Transverse colon (tissue), 4 donors: ENCODE data around the gene KRT32. TPM values are rescaled to one million over a fixed set of nuclear protein-coding genes. Genes with fewer than 3 reads are reported as not detected.

Experiments
- DNase-seq: peaks from one replicate; pipeline ENCODE4 v3.0.0-alpha.2; 2019
- H3K27ac ChIP-seq, 4 donors: fragments of 200-600 bp; sonication (generic); 2 replicates each; pipeline ENCODE4 v1.5.1; 2016 to 2018; ENCODE audit warnings: inconsistent platforms in 4 of 4
- H3K27me3 ChIP-seq: fragments of 200-600 bp; sonication (generic); 2 replicates; pipeline ENCODE4 v1.5.1; 2017; ENCODE audit warnings: inconsistent platforms
- H3K36me3 ChIP-seq, 4 donors: fragments of 200-600 bp; sonication (generic); 2 replicates each; pipeline ENCODE4 v1.5.1; 2017 to 2019; ENCODE audit warnings: inconsistent platforms in 4 of 4
- H3K4me1 ChIP-seq, 4 donors: fragments of 200-600 bp; sonication (generic); 2 replicates each; pipeline ENCODE4 v1.5.1; 2017 to 2020; ENCODE audit warnings: inconsistent platforms in 4 of 4
- H3K4me3 ChIP-seq, 4 donors: fragments of 200-600 bp; sonication (generic); 1 replicate in 1 of 4; 2 replicates in 3 of 4; pipeline versions ENCODE4 v1.5.1 to v1.6.1; 2017 to 2019; ENCODE audit warnings: inconsistent platforms in 4 of 4
- H3K9me3 ChIP-seq, 2 donors: fragments of 200-600 bp; sonication (generic); 2 replicates each; pipeline ENCODE4 v1.5.1; 2017 to 2019; ENCODE audit warnings: inconsistent platforms in 2 of 2
- EP300 ChIP-seq: sonication (generic); formaldehyde crosslinking; IDR thresholded peaks from one replicate; pipeline ENCODE4 v1.6.1; 2017; ENCODE audit warnings: antibody characterized with exemption, low read depth
- POLR2A ChIP-seq: fragments of 450-650 bp; IDR thresholded peaks from one replicate; pipeline ENCODE4 v1.6.1; 2016; ENCODE audit warnings: antibody characterized with exemption, mild to moderate bottlenecking, moderate library complexity
- POLR2AphosphoS5 ChIP-seq, 3 donors: sonication (generic); formaldehyde crosslinking; IDR thresholded peaks; one replicate each; pipeline ENCODE4 v1.6.1; 2016; ENCODE audit warnings: antibody characterized with exemption in 3 of 3
- WGBS, 2 donors: methylation state at CpG; one replicate each; pipeline ENCODE4 v1.1.5; 2018; ENCODE audit warnings: low coverage in 1 of 2; 5-methylcytosine and 5-hydroxymethylcytosine counted together
- in situ Hi-C, 4 donors: fragments of 200-750 bp; cut with MboI; loops; one replicate each; pipeline versions ENCODE4 v1.15.0 to v1.15.1; 2017; ENCODE audit warnings: low sequenced_read_pairs in 3 of 4, low pct_ligation_motif_present in 1 of 4, low pct_unique_long_range_greater_than_20kb in 1 of 4
- intact Hi-C: fragments of 100-400 bp; cut with DNase I; formaldehyde crosslinking; loops from one replicate; pipeline ENCODE4 v1.15.1; 2023; ENCODE audit warnings: low total_unique reads
- total RNA-seq, 4 donors: library from RNA; depleted of rRNA; stranded (reverse); fragments of >200 nt; gene quantifications; one replicate each; pipeline ENCODE4 v1.1.0, GENCODE V29; 2016
- TF ChIP-seq, protein P1 (sequence below), 5 experiments: fragments of 200-600 bp in 3 of 5; fragments of 450-650 bp in 2 of 5; sonication (generic) in 3 of 5; IDR thresholded peaks; 1 replicate in 2 of 5; 2 replicates in 3 of 5; pipeline ENCODE4 v1.5.1; 2016 to 2017; ENCODE audit warnings: antibody characterized with exemption in 5 of 5, inconsistent platforms in 3 of 5, mild to moderate bottlenecking in 2 of 5, moderate library complexity in 1 of 5

The KRT32 gene
- total RNA-seq, 4 donors from 2014 or later: not detected

DNA sequence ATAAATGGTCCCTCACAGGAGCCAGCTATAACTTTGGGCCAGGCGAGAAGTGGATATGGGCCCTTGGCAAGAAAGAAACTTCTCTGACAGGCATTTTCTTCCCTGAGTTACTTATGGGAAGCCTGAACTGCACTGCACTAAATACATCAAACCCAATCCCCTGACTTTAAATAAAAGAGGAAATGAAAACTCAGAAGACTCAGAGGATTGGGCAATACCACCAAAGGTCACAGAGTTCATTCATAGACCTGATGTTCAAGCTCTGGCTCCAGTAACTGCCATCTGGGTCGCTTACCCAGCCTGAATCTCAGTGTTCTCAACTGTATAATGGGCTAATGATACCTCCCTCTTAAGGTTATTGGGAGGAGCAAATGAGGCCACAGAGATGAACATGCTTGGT, 12.9 kb upstream of the KRT32 start:
- in situ Hi-C loops (no loop called here), intact Hi-C loops (no loop called here)
- H3K9me3 ChIP-seq: no peaks in the 10 kb centered on the region
- no peak overlapping the region for H3K4me3 ChIP-seq
- no peaks in the 10 kb centered on the region for H3K4me1 ChIP-seq
- H3K36me3 ChIP-seq: no peaks in the 10 kb centered on the region
- 55 to 86% methylated on average over 1 to 2 of the region's 2 CpGs for whole genome bisulfite sequencing, 2 donors
- no peak overlapping the region for H3K27ac ChIP-seq
- DNase-seq: no peak
- TF ChIP-seq POLR2A: no peak
- TF ChIP-seq POLR2AphosphoS5 (IDR thresholded peaks at IDR 0.05): no peak
- TF ChIP-seq, protein P1, sequence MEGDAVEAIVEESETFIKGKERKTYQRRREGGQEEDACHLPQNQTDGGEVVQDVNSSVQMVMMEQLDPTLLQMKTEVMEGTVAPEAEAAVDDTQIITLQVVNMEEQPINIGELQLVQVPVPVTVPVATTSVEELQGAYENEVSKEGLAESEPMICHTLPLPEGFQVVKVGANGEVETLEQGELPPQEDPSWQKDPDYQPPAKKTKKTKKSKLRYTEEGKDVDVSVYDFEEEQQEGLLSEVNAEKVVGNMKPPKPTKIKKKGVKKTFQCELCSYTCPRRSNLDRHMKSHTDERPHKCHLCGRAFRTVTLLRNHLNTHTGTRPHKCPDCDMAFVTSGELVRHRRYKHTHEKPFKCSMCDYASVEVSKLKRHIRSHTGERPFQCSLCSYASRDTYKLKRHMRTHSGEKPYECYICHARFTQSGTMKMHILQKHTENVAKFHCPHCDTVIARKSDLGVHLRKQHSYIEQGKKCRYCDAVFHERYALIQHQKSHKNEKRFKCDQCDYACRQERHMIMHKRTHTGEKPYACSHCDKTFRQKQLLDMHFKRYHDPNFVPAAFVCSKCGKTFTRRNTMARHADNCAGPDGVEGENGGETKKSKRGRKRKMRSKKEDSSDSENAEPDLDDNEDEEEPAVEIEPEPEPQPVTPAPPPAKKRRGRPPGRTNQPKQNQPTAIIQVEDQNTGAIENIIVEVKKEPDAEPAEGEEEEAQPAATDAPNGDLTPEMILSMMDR (IDR thresholded peaks at IDR 0.05): no peak
- no peak for TF ChIP-seq EP300
- H3K27me3 ChIP-seq: no peaks in the 10 kb centered on the region

DNA sequence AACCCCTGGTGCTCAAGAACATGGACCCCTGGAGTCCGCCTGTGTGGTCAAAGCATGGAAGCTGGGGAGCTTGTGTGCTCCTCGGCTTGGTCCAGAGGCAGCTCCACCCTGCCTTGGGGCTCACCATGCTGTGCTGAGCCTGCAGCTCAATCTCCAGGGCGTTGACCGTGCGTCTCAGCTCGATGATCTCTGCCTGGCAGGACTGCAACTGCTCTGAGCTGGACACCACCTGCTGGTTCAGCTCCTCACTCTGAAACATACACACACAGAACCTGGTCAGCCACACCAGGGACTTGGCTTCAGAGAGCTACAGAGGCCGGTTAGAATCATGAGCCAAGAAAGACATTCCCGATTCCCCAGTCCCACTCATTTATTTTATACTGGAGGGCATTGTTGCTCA, 11.1 kb upstream of the KRT32 start:
- no peaks in the 10 kb centered on the region for H3K4me1 ChIP-seq
- 81% methylated on average over 8 of the region's 8 CpGs; no CpG with 5 or more reads in 1 of the 2 donors for WGBS, 2 donors
- H3K4me3 ChIP-seq: no peak overlapping the region
- in situ Hi-C loops: no loop called here
- no peak for DNase-seq
- H3K9me3 ChIP-seq: no peaks in the 10 kb centered on the region
- TF ChIP-seq POLR2AphosphoS5 (IDR thresholded peaks at IDR 0.05): no peak
- TF ChIP-seq POLR2A: no peak
- no peak for TF ChIP-seq EP300
- TF ChIP-seq, protein P1 (IDR thresholded peaks at IDR 0.05): no peak
- no peaks in the 10 kb centered on the region for H3K27me3 ChIP-seq
- no peak overlapping the region for H3K27ac ChIP-seq
- H3K36me3 ChIP-seq: no peaks in the 10 kb centered on the region
- intact Hi-C loops: no loop called here

DNA sequence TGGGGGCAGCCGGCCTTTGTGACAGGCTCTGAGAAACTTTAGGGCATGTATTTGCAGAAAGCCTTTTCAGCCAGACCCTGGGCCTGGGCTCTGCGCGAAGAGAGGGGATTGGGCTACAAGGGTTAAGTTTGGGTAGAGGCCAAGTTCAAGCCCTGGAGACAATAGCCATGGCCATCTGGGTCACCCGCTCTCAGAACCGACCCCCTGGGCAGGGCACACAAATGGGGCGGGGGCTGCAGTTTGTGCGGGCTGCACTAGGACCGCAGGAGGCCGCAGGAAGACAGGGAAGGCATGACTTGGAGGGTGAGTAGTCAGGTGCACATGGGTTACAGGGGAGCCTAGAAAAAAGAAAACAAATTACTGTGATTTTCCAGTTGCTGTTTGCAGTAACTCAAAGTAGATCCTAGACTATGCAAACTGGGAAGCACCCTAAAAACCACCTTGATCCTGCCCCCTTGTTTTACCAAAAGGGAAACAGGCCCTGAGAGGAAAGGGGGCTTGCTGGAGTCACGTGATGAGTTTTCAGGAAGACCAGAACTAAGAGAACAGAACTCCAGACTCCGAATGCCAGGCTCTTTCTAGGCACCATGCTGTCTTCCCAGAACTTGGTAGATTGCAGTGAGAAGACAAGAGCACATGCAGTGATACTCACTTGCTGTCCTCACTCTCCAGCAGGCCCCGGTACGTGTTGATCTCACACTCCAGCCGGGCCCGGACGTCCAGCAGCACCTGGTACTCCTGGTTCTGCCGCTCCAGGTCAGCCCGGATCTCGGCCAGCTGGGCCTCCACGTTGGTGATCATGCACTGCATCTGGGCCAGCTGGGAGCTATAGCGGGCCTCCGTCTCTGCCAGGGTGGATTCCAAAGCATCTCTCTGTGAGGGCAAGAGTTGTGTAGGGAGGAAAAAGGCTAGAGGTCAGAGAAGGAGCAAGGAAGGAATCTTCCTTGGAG, 10.0 kb upstream of the KRT32 start:
- no peaks in the 10 kb centered on the region for H3K27me3 ChIP-seq
- TF ChIP-seq EP300: no peak
- no peak for TF ChIP-seq POLR2AphosphoS5 (IDR thresholded peaks at IDR 0.05)
- TF ChIP-seq, protein P1 (IDR thresholded peaks at IDR 0.05): no peak
- no peak for TF ChIP-seq POLR2A
- intact Hi-C loops: no loop called here
- WGBS, 2 donors: 90 to 91% methylated on average over 8 to 22 of the region's 22 CpGs
- DNase-seq: no peak
- in situ Hi-C loops: no loop called here
- H3K36me3 ChIP-seq: no peaks in the 10 kb centered on the region
- H3K4me3 ChIP-seq: no peak overlapping the region
- H3K9me3 ChIP-seq: no peaks in the 10 kb centered on the region
- no peak overlapping the region for H3K27ac ChIP-seq
- no peaks in the 10 kb centered on the region for H3K4me1 ChIP-seq

DNA sequence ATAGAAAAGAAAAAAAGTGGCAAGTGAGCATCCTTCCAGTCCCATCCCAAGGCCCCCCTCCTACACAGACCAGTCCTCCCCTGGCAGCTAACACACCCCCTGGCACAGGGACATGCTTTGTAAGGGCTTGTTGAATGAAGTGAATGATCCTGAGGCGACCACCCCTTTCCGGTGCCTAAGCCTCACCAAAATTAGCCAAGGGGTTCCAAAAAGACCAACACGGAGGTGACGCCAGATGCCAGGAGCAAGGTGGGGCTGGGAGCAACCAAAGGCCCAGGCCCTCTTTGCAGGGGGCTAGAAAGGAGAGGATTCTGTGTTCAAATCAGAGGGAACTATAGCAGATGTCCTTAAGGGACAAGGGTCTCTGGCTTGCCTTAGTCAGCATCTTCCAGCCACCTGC, 8.2 kb upstream of the KRT32 start:
- intact Hi-C loops (no loop called here), in situ Hi-C loops (no loop called here)
- no peaks in the 10 kb centered on the region for H3K27me3 ChIP-seq
- 98% methylated on average over 4 of the region's 4 CpGs; no CpG with 5 or more reads in 1 of the 2 donors for WGBS, 2 donors
- no peaks in the 10 kb centered on the region for H3K4me1 ChIP-seq
- H3K36me3 ChIP-seq: no peaks in the 10 kb centered on the region
- DNase-seq: no peak
- H3K9me3 ChIP-seq: no peaks in the 10 kb centered on the region
- TF ChIP-seq POLR2A: no peak
- no peak for TF ChIP-seq EP300
- TF ChIP-seq, protein P1 (IDR thresholded peaks at IDR 0.05): no peak
- no peak for TF ChIP-seq POLR2AphosphoS5 (IDR thresholded peaks at IDR 0.05)
- H3K27ac ChIP-seq: no peak overlapping the region
- H3K4me3 ChIP-seq: no peak overlapping the region
